ENCODE data around the gene REV1.
"Not testable (repeated sequence)": the region's sequence is repeated elsewhere in the genome, so short reads cannot be mapped to it uniquely, and the experiment has no call there.

REV1 gene

GRCh38 chr2:99397266-99397920 is 92.4 kb downstream of the REV1 start:
- no peaks in the 10 kb centered on the region for H3K27me3 Mint-ChIP-seq (ENCODE audit: low read depth)
- no peak overlapping the region for H3K4me3 Mint-ChIP-seq
- no peaks in the 10 kb centered on the region for H3K4me1 Mint-ChIP-seq (ENCODE audit: low read depth)
- no peak overlapping the region for H3K27ac Mint-ChIP-seq
- DNase-seq (ENCODE audit: low spot score), result no peak
- H3K36me3 Mint-ChIP-seq (ENCODE audit: low read depth), result peaks cover 66% of the 10 kb centered on the region
- H3K9me3 Mint-ChIP-seq, result no peaks in the 10 kb centered on the region

DNA sequence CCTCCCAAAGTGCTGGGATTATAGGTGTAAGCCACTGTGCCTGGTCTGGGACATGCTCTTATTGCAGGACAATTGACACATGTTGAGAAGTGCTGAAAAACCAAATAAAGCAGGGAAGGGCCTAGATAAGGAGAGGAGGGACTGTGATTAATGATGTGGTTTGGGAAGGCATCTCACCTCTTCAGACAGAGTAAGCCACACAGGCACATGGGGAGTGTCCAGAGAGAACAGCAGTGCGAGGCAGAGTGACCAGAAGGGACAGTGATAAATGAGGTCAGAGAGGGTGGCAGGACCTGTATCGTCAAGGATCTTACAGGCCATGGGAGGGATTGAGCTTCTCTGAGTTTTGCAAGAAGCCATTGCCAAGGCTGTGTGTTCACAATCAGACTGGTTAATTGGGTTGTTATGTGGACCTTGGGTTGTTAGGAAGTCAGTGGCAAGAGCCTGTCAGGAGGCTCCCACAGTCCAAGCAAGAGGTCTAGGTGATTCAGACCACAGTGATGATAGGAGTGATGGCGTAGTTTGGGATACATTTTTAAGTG is 94.2 kb downstream of the REV1 start:
- H3K4me1 Mint-ChIP-seq (ENCODE audit: low read depth), result no peaks in the 10 kb centered on the region
- H3K27ac Mint-ChIP-seq, result no peak overlapping the region
- DNase-seq (ENCODE audit: low spot score), result no peak
- H3K36me3 Mint-ChIP-seq (ENCODE audit: low read depth), result peaks cover 69% of the 10 kb centered on the region
- no peaks in the 10 kb centered on the region for H3K27me3 Mint-ChIP-seq (ENCODE audit: low read depth)
- H3K4me3 Mint-ChIP-seq, result no peak overlapping the region
- no peaks in the 10 kb centered on the region for H3K9me3 Mint-ChIP-seq

DNA sequence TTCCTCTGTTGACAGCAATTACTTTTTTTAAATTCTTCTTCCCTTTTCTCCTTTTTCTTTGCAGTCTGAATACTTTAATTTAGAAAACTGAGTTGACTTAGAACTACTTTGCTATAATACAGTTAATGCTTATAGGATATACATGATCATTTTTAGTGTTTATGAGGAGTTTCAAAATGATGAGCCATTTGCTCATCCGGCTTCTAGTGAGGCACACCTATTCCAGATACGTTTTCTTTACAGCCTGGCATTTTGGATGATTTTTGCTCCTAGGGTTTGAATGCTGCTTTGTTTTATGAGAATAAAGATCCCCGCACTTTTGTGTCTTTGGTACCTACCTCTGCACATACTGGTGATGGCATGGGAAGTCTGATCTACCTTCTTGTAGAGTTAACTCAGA is 99.9 kb downstream of the REV1 start:
- Mint-ChIP-seq H3K4me3 (no peak overlapping the region), H3K9me3 (no peaks in the 10 kb centered on the region), H3K27ac (no peak overlapping the region), H3K27me3 (ENCODE audit: low read depth) (no peaks in the 10 kb centered on the region), H3K36me3 (ENCODE audit: low read depth) (peaks cover 41% of the 10 kb centered on the region), H3K4me1 (ENCODE audit: low read depth) (peaks cover 6% of the 10 kb centered on the region)
- no peak for DNase-seq (ENCODE audit: low spot score)

- no peaks in the 10 kb centered on the region for H3K27me3 Mint-ChIP-seq (ENCODE audit: low read depth)
- no peaks in the 10 kb centered on the region for H3K9me3 Mint-ChIP-seq
- H3K4me1 Mint-ChIP-seq (ENCODE audit: low read depth), result peaks cover 6% of the 10 kb centered on the region
- no peak overlapping the region for H3K27ac Mint-ChIP-seq
- peaks cover 40% of the 10 kb centered on the region for H3K36me3 Mint-ChIP-seq (ENCODE audit: low read depth)
- no peak overlapping the region for H3K4me3 Mint-ChIP-seq
- no peak for DNase-seq (ENCODE audit: low spot score)
Observed at GRCh38 chr2:99389371-99389770, 100.4 kb downstream of the REV1 start.

DNA sequence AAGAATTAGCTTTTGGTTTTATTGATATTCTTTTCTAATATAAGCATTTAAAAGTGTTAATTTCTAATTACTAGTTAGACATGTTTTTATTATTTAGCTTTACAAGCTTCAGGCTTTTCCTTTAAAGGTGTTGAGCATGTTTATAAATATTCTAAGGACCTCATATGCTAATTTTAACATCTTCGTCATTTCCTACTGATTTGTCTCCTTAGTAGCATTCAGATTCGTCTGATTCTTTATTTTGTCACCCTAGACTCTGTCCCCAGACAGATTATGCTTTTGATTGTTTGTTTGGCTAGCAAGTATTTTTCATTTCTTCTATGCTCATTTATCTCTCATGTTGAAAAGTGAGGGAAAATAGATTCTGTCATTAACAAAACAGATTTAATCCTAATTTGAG is 100.9 kb downstream of the REV1 start:
- H3K4me1 Mint-ChIP-seq (ENCODE audit: low read depth), result peaks cover 6% of the 10 kb centered on the region
- H3K27me3 Mint-ChIP-seq (ENCODE audit: low read depth), result no peaks in the 10 kb centered on the region
- H3K4me3 Mint-ChIP-seq, result no peak overlapping the region
- peaks cover 37% of the 10 kb centered on the region for H3K36me3 Mint-ChIP-seq (ENCODE audit: low read depth)
- DNase-seq (ENCODE audit: low spot score), result no peak
- H3K27ac Mint-ChIP-seq, result no peak overlapping the region
- no peaks in the 10 kb centered on the region for H3K9me3 Mint-ChIP-seq

- Mint-ChIP-seq H3K4me3 (no peak overlapping the region), H3K9me3 (no peaks in the 10 kb centered on the region), H3K4me1 (ENCODE audit: low read depth) (peaks cover 6% of the 10 kb centered on the region), H3K36me3 (ENCODE audit: low read depth) (peaks cover 41% of the 10 kb centered on the region), H3K27me3 (ENCODE audit: low read depth) (no peaks in the 10 kb centered on the region), H3K27ac (no peak overlapping the region)
- DNase-seq (ENCODE audit: low spot score), result no peak
Observed at GRCh38 chr2:99386011-99386410, 103.8 kb downstream of the REV1 start.

- Mint-ChIP-seq H3K36me3 (ENCODE audit: low read depth) (peaks cover 56% of the 10 kb centered on the region), H3K27me3 (ENCODE audit: low read depth) (no peaks in the 10 kb centered on the region), H3K4me1 (ENCODE audit: low read depth) (peaks cover 9% of the 10 kb centered on the region), H3K27ac (no peak overlapping the region), H3K4me3 (no peak overlapping the region), H3K9me3 (no peaks in the 10 kb centered on the region)
- DNase-seq (ENCODE audit: low spot score), result no peak
Observed at GRCh38 chr2:99382143-99382542, 107.7 kb downstream of the REV1 start.

GRCh38 chr2:99380376-99381010 is 109.3 kb downstream of the REV1 start:
- no peaks in the 10 kb centered on the region for H3K27me3 Mint-ChIP-seq (ENCODE audit: low read depth)
- H3K36me3 Mint-ChIP-seq (ENCODE audit: low read depth), result peaks cover 63% of the 10 kb centered on the region
- peaks cover 11% of the 10 kb centered on the region for H3K4me1 Mint-ChIP-seq (ENCODE audit: low read depth)
- no peaks in the 10 kb centered on the region for H3K9me3 Mint-ChIP-seq
- H3K4me3 Mint-ChIP-seq, result no peak overlapping the region
- H3K27ac Mint-ChIP-seq, result no peak overlapping the region
- no peak for DNase-seq (ENCODE audit: low spot score)

DNA sequence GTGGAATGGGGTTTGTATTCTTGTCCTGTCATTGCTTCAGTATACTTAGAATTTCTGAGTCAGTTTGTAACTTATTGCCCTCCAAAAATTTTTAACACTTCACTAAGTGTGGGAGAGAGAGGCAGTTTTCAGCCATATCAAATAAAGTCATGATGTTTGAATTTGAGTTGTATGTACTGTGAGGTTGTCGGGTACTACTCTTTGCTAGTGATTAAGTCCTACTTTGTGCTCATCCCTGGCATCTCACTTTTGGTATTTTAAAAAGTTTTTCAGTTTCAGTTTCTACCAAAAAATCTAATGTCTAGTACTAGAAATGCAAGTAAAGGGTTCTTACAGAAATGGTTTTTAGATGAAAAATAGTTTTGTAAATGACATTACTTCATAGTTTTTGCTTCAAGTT is 111.9 kb downstream of the REV1 start:
- Mint-ChIP-seq H3K4me3 (no peak overlapping the region), H3K36me3 (ENCODE audit: low read depth) (peaks cover 76% of the 10 kb centered on the region), H3K4me1 (ENCODE audit: low read depth) (peaks cover 11% of the 10 kb centered on the region), H3K9me3 (peaks cover 13% of the 10 kb centered on the region), H3K27me3 (ENCODE audit: low read depth) (no peaks in the 10 kb centered on the region), H3K27ac (no peak overlapping the region)
- DNase-seq (ENCODE audit: low spot score), result no peak

DNA sequence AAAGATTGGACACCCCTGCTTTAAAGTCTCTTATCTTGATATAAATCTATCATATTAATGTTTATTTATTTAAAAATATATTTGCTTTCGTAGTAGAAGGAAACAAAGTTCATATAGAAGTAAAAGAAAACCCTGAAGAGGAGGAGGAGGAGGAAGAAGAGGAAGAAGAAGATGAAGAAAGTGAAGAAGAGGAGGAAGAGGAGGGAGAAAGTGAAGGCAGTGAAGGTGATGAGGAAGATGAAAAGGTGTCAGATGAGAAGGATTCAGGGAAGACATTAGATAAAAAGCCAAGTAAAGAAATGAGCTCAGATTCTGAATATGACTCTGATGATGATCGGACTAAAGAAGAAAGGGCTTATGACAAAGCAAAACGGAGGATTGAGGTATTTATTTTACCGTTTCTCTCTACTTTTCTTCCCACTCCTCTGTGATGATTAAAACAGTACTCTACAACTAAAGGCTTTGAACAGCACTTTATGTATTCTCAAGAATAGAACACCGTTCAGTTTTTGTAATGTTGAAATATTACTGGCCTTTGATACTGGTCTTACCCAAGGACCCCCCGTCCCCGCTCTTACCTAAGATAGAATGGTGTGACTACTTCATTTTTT is 113.5 kb downstream of the REV1 start:
- peaks cover 11% of the 10 kb centered on the region for H3K4me1 Mint-ChIP-seq (ENCODE audit: low read depth)
- H3K4me3 Mint-ChIP-seq, result no peak overlapping the region
- H3K27me3 Mint-ChIP-seq (ENCODE audit: low read depth), result no peaks in the 10 kb centered on the region
- no peak overlapping the region for H3K27ac Mint-ChIP-seq
- DNase-seq (ENCODE audit: low spot score), result no peak
- H3K36me3 Mint-ChIP-seq (ENCODE audit: low read depth), result peaks cover 81% of the 10 kb centered on the region
- peaks cover 18% of the 10 kb centered on the region for H3K9me3 Mint-ChIP-seq

DNA sequence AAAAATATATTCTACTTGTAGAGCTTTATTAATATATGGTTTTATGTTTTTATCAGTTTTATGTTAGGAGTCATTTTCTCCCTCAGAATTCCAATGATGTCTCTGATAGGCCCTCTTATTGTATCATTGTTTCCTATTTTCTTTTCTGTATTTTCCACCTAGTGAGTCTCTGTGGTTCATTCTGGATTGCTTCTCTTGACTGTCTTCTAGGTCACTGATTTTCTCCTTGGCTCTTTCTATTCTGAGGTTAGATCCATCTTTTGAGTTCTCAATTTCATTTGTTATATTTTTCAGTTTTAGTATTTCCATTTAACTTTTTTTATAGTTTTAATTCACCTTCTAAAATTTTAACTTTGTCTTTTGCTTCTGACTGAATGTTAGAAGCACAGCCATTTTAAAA is 115.1 kb downstream of the REV1 start:
- no peak for DNase-seq (ENCODE audit: low spot score)
- Mint-ChIP-seq H3K27me3 (ENCODE audit: low read depth) (no peaks in the 10 kb centered on the region), H3K36me3 (ENCODE audit: low read depth) (peaks cover 76% of the 10 kb centered on the region), H3K9me3 (peaks cover 18% of the 10 kb centered on the region), H3K27ac (no peak overlapping the region), H3K4me3 (no peak overlapping the region), H3K4me1 (ENCODE audit: low read depth) (peaks cover 6% of the 10 kb centered on the region)

DNA sequence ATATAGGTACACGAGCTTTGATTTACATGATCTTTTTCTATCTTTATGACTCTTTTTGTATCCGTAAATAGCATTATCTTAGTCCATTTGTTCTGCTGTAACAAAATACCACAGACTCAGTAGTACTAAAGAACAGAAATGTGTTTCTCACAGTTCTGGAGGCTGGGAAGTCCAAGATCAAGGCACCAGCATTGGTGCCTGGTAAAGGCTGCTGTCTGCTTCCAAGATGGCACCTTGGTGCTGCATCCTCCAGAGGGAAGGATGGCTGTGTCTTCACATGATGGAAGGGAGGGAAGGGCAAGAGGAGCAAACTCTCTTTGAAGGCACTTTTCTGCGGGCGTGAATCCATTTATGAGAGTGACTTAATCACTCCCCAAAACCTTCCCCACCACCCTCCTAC is 116.7 kb downstream of the REV1 start:
- no peak for DNase-seq (ENCODE audit: low spot score)
- no peak overlapping the region for H3K4me3 Mint-ChIP-seq
- H3K4me1 Mint-ChIP-seq (ENCODE audit: low read depth), result peaks cover 6% of the 10 kb centered on the region
- peaks cover 73% of the 10 kb centered on the region for H3K36me3 Mint-ChIP-seq (ENCODE audit: low read depth)
- H3K9me3 Mint-ChIP-seq, result peaks cover 18% of the 10 kb centered on the region
- no peak overlapping the region for H3K27ac Mint-ChIP-seq
- no peaks in the 10 kb centered on the region for H3K27me3 Mint-ChIP-seq (ENCODE audit: low read depth)

DNA sequence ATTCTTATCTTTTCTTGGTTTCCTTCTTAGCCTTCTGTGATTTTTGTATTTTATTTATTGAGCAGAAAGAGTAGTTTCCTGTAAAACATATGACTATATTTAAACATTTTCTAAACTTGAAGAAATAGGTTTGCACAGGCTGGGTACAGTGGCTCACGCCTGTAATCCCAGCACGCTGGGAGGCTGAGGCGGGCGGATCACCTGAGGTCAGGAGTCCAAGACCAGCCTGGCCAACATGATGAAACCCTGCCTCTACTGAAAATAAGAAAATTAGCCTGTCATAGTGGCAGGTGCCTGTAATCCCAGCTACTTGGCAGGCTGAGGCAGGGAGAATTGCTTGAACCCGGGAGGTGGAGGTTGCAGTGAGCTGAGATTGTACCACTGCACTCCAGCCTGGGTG is 121.0 kb downstream of the REV1 start:
- not testable (repeated sequence) for H3K4me1 Mint-ChIP-seq (ENCODE audit: low read depth); H3K27ac Mint-ChIP-seq; H3K27me3 Mint-ChIP-seq (ENCODE audit: low read depth); DNase-seq (ENCODE audit: low spot score); H3K4me3 Mint-ChIP-seq; H3K9me3 Mint-ChIP-seq
- peaks cover 66% of the 10 kb centered on the region for H3K36me3 Mint-ChIP-seq (ENCODE audit: low read depth)

DNA sequence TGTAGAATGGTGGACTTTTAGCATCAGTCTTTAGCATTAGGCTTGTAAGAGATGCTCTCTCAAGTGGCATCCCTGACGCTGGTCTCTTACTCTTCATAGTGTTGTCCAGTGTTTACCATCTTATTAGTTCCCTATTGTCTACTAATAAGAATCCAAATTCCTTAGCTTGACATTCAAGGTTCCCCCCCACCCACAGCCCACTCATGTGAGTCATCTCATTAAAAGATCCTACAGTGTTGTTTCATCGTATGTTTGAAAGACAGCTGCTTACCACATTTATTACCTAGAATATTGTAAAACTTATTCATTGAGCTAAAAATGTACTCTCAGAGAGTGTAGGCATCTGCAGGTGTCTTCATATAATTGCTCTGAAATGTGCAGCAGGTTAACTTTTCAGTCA is 124.2 kb downstream of the REV1 start:
- Mint-ChIP-seq H3K9me3 (no peaks in the 10 kb centered on the region), H3K4me1 (ENCODE audit: low read depth) (peaks cover 7% of the 10 kb centered on the region), H3K27ac (no peak overlapping the region), H3K4me3 (no peak overlapping the region), H3K36me3 (ENCODE audit: low read depth) (peaks cover 57% of the 10 kb centered on the region), H3K27me3 (ENCODE audit: low read depth) (no peaks in the 10 kb centered on the region)
- DNase-seq (ENCODE audit: low spot score), result no peak

Measured in T-helper 2 cell treated with Interferon-gamma antibody and Interleukin-4, amounts not matched to agents 5 μg/mL and 100 μg/mL, for 36 hours (primary cell).